MM.1S (cell line): Measurements from ENCODE around the gene ZNF101.

Source experiments
- DNase-seq: peaks from one replicate; pipeline ENCODE4 v3.0.0-alpha.2; 2015
- H2AFZ ChIP-seq: fragments of 300-600 bp; sonication (generic); 2 replicates; pipeline ENCODE4 v1.6.0; 2016; ENCODE audit warnings: antibody characterized with exemption, low read length
- H3F3A ChIP-seq: fragments of 300-600 bp; sonication (generic); 2 replicates; pipeline ENCODE4 v1.6.1; 2016; ENCODE audit warnings: mild to moderate bottlenecking, antibody characterized with exemption, low read length, moderate library complexity, mixed read lengths; ENCODE audit not compliant: insufficient read depth
- H3K27ac ChIP-seq: fragments of 300-600 bp; sonication (generic); 2 replicates; pipeline ENCODE4 v1.5.1; 2016; ENCODE audit warnings: mild to moderate bottlenecking, low read length
- H3K27me3 ChIP-seq: fragments of 300-600 bp; sonication (generic); replicated peaks from 2 replicates; pipeline ENCODE4 v1.6.0; 2016; ENCODE audit warnings: low read length; ENCODE audit not compliant: insufficient read depth
- H3K36me3 ChIP-seq: fragments of 300-600 bp; sonication (generic); replicated peaks from 2 replicates; pipeline ENCODE4 v1.6.1; 2016; ENCODE audit warnings: mild to moderate bottlenecking, low read length, mixed read lengths; ENCODE audit not compliant: insufficient read depth
- H3K4me1 ChIP-seq: fragments of 300-600 bp; sonication (generic); 2 replicates; pipeline ENCODE4 v1.6.1; 2016; ENCODE audit warnings: low read length, mixed read lengths
- H3K4me2 ChIP-seq: fragments of 300-600 bp; sonication (generic); 2 replicates; pipeline ENCODE4 v1.6.0; 2016; ENCODE audit warnings: low read depth, low read length
- H3K4me3 ChIP-seq: fragments of 300-600 bp; sonication (generic); 2 replicates; pipeline ENCODE4 v1.5.1; 2016; ENCODE audit warnings: low read length, mixed read lengths
- H3K79me2 ChIP-seq: fragments of 300-600 bp; sonication (generic); 2 replicates; pipeline ENCODE4 v1.6.1; 2016; ENCODE audit warnings: mixed run types, low read length, mixed read lengths
- H3K9ac ChIP-seq: fragments of 300-600 bp; sonication (generic); 2 replicates; pipeline ENCODE4 v1.6.1; 2016; ENCODE audit warnings: low read length, mixed read lengths
- H3K9me2 ChIP-seq: fragments of 300-600 bp; sonication (generic); replicated peaks from 2 replicates; pipeline ENCODE4 v1.6.1; 2016; ENCODE audit warnings: mild to moderate bottlenecking, low read length, mixed read lengths; ENCODE audit not compliant: insufficient read depth
- H3K9me3 ChIP-seq: fragments of 300-600 bp; sonication (generic); replicated peaks from 2 replicates; pipeline ENCODE4 v1.6.1; 2016; ENCODE audit warnings: mild to moderate bottlenecking, low read length, mixed read lengths; ENCODE audit not compliant: insufficient read depth
- H4K20me1 ChIP-seq: fragments of 300-600 bp; sonication (generic); 2 replicates; pipeline ENCODE4 v1.6.1; 2016; ENCODE audit warnings: mild to moderate bottlenecking, low read length, moderate library complexity, mixed read lengths; ENCODE audit not compliant: insufficient read depth
- EZH2 ChIP-seq: fragments of 300-600 bp; sonication (generic); optimal IDR thresholded peaks from 2 replicates; pipeline ENCODE3; 2017; ENCODE audit warnings: low read depth, mild to moderate bottlenecking, antibody characterized with exemption, low read length, mixed read lengths
- EZH2phosphoT487 ChIP-seq: fragments of 300-600 bp; sonication (generic); IDR thresholded peaks from 2 replicates; pipeline ENCODE4 v1.6.1; 2018; ENCODE audit warnings: antibody characterized with exemption, low read length
- TF ChIP-seq, protein P1 (sequence below): fragments of 300-600 bp; sonication (generic); IDR thresholded peaks from 2 replicates; pipeline ENCODE4 v1.5.1; 2016; ENCODE audit warnings: antibody characterized with exemption, low read length, mixed read lengths

Gene ZNF101

DNA sequence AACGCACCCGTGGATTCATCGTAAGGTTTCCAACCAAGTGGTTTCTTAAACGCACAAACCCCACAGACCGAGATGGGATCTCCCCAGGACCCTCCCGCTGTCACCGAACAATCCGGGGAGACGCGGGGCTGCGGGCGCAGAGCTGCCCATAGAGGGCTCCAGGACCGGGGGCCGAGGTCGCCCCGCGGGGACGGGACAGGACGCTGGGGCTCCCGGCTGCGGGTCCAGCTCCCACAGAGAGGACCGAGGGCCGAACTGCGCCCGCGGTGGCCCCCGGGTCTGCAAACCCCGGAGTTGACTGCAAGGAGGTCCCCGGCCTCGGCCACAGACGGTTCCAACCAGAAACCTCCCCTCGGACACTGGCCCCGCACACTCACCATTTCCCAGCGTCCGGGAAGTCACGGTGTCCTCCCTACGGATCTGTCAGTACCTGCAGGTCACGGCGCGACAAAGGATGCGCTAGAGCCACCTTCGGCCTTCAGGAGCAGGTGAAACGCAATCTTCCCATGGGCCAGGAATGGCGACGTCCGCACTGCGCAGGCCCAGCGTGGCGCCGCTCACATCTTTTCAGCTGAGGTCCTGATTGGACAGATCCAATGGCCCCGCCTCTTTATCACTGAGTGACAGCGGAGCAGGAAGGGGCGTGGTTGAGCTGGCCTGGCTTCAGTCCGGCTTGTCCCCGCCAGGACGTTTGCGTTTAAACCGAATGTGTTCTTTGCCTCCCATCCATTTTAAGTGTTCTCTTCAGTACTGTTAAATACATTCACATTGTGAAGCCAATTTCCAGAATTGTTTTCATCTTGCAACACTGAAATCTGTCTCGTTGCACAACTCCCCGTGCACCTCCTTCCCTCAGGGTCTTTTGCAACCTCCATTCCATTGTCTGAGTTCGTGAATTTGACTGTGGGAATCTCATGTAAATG, 64.2 kb downstream of the ZNF101 start, which contains the start of gene ZNF14:
Gene ZNF14, minus strand, starts transcription at position 534 of the 923 bp plus-strand sequence. Its CDS starts 154 bp downstream, at position 380.
- peak within 1 kb of the TSS; percentile 66 for H2AFZ ChIP-seq
- TF ChIP-seq, protein P1, sequence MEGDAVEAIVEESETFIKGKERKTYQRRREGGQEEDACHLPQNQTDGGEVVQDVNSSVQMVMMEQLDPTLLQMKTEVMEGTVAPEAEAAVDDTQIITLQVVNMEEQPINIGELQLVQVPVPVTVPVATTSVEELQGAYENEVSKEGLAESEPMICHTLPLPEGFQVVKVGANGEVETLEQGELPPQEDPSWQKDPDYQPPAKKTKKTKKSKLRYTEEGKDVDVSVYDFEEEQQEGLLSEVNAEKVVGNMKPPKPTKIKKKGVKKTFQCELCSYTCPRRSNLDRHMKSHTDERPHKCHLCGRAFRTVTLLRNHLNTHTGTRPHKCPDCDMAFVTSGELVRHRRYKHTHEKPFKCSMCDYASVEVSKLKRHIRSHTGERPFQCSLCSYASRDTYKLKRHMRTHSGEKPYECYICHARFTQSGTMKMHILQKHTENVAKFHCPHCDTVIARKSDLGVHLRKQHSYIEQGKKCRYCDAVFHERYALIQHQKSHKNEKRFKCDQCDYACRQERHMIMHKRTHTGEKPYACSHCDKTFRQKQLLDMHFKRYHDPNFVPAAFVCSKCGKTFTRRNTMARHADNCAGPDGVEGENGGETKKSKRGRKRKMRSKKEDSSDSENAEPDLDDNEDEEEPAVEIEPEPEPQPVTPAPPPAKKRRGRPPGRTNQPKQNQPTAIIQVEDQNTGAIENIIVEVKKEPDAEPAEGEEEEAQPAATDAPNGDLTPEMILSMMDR, result no peak
- TF ChIP-seq EZH2 (no peak), EZH2phosphoT487 (no peak)
- H3K4me3 ChIP-seq, result peak within 1 kb of the TSS; percentile 60
- no peaks in the 10 kb centered on the region for H3F3A ChIP-seq
- peak; percentile 87 for DNase-seq
- peak within 1 kb of the TSS; percentile 37; the same call in 1 of the 2 replicates for H3K4me2 ChIP-seq
- H3K9me3 ChIP-seq, result no peaks in the 10 kb centered on the region
- no peaks in the 10 kb centered on the region for H3K9me2 ChIP-seq
- H3K9ac ChIP-seq, result peak within 1 kb of the TSS; percentile 3; the same call in 1 of the 2 replicates
- H4K20me1 ChIP-seq, result no peaks in the 10 kb centered on the region
- no peaks in the 10 kb centered on the region for H3K36me3 ChIP-seq
- H3K4me1 ChIP-seq, result no peaks in the 10 kb centered on the region
- H3K27me3 ChIP-seq, result no peaks in the 10 kb centered on the region
- H3K27ac ChIP-seq, result no peak within 1 kb of the TSS
- H3K79me2 ChIP-seq, result no peaks in the 10 kb centered on the region
